Ramos (cell line): ENCODE data around the gene EIF3B.
"Not testable (repeated sequence)": the region's sequence is repeated elsewhere in the genome, so short reads cannot be mapped to it uniquely, and the experiment has no call there.

ENCODE experiments used
- in situ Hi-C: fragments of 300-500 bp; cut with MboI; formaldehyde crosslinking; loops from one replicate; pipeline ENCODE4 v1.14.3; 2022; ENCODE audit warnings: low sequenced_read_pairs; ENCODE audit not compliant: unreplicated experiment

EIF3B gene

DNA sequence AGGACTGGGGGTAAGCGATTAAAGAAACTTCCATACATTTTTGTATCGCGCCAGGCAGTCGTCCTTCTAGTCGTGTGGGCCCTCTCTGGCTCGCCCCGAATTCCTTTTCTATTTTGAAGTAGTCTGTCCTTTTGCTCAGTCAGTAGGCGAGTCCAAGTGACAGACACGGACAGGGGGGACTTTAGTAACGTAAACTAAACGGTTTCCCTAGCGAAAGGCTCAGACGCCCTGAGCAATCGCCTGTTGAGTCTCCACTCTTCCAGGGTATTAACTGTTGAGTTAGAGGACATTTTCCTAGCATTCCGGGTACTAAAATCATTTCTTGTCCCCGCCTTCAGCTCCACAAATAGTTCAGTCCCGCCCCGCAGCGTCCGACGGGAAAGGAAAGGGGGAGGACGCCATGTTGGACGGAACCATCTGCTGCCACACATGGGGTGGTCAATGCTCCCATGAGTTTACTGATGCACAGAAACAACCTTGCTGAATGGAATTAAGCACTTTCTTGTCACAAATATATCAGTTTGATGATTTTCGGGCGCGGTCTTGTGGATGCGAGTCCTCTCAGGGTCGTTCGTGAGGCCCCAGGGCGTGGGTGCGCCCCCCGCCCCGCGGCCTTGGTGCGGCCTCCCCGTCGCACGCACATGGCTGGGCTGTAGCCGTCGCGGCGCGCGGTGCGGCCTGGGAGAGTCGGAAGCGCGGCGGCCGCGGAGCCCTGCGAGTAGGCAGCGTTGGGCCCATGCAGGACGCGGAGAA, at the start of gene EIF3B:
EIF3B (plus strand) TSS at position 642 of the 753 bp plus-strand sequence; CDS start at position 737, 95 bp downstream.
- in situ Hi-C loops = loop anchor here (10.0 kb wide), 1 partner anchor 250 kb away; no protein-coding TSS in a partner anchor

DNA sequence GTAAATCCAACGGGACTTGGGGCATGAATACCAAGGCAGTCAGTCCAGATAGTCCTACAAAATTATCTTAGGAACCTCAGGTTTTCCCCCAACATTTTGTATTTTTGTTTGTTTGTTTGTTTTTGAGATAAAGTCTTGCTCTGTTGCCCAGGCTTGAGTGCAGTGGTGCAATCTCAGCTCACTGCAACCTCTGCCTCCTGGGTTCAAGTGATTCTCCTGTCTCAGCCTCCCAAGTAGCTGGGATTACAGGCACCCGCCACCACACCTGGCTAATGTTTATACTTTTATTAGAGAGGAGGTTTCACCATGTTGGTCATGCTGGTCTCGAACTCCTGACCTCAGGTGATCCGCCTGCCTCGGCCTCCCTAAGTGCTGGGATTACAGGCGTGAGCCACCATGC, 49.4 kb upstream of the EIF3B start:
- in situ Hi-C loops = not testable (repeated sequence)

- in situ Hi-C loops = no loop called here
Observed at GRCh38 chr7:2306688-2307087, 47.9 kb upstream of the EIF3B start.

GRCh38 chr7:2307690-2308107, 46.9 kb upstream of the EIF3B start:
- in situ Hi-C loops = no loop called here

DNA sequence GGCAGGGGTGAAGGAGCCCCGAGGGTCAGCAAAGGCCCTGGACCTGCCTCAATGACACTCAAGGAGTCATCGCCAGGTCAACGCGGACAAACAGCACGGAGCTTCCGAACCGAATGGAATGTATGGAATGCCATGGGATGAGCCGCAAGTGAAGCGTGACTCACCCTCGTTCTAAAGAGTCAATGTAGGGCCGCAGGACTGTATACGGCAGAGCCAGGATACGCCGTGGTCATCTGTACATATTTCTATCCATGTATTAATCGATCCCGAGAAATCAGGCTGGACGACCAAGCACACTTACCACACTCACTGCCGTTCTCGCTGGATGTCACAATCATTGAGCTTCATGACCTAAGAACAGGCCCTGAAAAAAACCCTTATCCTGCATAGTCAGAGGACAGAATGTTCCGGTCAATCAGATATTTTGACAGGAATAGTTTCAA, 44.7 kb upstream of the EIF3B start:
- in situ Hi-C loops = no loop called here

DNA sequence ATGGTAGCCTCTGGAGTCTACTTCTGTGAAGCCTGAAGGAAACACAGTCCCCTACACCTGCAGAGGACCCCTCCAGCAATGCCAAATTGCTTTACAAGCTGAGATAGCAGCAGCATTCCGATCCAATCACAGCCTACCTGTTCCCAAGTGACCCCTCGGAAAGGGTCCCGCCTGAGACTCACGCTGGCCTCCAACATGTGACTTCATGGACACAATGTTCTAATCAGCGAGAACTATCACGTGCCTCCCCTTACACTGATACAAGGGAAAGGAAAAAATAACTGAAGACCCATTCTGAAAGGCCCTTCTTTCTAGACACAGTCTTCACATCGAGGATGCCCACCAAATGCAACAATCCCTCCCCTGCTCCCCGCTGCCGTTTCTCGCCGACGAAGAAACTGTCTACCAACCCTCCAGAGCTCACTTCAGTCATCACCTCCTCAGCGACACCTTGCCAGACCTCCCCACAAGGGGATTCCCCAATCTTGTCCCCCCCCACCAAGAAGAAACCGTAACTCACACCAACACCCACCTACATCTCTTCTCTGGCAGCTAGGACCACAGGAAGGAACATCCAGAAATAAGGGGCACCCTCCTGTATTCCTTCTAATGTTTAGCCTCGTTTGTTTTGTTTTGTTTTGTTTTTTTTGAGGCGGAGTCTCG, 42.2 kb upstream of the EIF3B start:
- in situ Hi-C loops = no loop called here

DNA sequence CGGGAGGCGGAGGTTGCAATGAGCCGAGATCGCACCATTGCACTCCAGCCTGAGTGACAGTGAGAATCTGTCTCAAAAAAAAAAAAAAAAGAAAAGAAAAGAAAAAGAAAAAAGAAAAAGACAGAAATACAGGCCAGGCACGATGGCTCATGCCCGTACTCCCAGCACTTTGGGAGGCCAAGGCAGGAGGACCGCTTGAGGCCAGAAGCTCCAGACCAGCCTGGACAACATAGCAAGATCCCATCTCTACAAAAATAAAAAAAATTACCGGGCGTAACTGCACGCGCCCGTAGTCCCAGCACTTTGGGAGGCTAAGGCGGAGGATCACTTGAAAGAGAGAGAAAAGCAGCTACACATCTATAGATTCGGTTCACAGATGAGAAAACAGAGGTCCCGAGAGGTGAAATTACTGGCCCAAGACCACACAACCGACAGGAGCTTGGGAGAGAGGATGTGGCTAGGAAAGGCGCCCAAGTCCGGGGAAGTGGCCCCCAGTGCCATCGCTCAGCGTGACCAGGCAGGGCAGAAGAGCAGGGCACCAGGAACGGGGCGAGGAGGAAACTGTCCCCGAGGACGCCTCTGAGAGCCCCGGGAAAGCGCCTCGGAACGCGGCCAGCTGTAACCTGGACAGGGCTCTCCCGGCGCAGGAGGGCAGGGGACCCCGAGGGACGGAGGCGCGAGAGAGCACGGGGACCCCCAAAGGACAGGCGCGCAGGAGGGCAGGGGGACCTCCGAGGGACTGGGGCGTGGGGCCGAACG, 41.0 kb upstream of the EIF3B start:
- in situ Hi-C loops = no loop called here

GRCh38 chr7:2314209-2314955, 40.2 kb upstream of the EIF3B start, which contains the start of gene SNX8:
Gene SNX8 (minus strand): TSS chr7:2314441. CDS start chr7:2314421, 20 bp downstream.
- in situ Hi-C loops = no loop called here

DNA sequence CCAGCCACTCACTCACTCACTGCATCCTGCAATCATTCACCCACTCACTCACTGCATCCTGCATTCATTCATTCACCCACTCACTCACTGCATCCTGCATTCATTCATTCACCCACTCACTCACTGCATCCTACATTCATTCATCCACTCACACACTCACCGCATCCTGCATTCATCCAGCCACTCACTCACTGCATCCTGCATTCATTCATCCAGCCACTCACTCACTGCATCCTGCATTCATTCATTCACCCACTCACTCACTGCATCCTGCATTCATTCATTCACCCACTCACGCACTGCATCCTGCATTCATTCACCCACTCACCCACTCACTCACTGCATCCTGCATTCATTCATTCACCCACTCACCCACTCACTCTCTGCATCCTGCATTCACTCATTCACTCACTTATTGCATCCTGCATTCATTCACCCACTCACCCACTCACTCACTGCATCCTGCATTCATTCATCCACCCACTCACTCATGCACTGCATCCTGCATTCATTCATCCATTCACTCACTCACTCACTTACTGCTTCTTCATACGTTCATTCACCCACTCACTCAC, 39.6 kb upstream of the EIF3B start:
- in situ Hi-C loops = not testable (repeated sequence)

DNA sequence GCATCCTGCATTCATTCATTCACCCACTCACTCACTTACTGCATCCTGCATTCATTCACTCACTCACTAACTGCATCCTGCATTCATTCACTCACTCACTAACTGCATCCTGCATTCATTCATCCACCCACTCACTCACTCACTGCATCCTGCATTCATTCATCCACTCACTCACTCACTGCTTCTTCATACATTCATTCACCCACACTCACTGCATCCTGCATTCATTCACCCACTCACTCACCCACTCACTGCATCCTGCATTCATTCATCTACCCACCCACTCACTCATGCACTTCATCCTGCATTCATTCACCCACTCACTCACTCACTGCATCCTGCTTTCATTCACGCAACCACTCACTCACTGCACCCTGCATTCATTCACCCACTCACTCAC, 38.8 kb upstream of the EIF3B start:
- in situ Hi-C loops = no loop called here

DNA sequence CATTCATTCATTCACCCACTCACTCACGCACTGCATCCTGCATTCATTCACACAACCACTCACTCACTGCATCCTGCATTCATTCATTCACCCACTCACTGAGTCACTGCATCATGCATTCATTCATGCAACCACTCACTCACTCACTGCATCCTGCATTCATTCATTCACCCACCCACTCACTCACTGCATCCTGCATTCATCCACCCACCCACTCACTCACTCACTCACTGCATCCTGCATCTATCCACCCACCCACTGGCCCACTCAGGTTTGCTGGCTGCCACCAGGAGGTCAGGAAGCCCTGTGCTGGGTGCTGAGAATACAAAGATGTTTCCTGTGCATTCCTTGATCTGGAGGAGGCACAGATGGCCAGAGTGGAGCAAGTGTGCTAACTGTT, 38.0 kb upstream of the EIF3B start:
- in situ Hi-C loops = no loop called here

DNA sequence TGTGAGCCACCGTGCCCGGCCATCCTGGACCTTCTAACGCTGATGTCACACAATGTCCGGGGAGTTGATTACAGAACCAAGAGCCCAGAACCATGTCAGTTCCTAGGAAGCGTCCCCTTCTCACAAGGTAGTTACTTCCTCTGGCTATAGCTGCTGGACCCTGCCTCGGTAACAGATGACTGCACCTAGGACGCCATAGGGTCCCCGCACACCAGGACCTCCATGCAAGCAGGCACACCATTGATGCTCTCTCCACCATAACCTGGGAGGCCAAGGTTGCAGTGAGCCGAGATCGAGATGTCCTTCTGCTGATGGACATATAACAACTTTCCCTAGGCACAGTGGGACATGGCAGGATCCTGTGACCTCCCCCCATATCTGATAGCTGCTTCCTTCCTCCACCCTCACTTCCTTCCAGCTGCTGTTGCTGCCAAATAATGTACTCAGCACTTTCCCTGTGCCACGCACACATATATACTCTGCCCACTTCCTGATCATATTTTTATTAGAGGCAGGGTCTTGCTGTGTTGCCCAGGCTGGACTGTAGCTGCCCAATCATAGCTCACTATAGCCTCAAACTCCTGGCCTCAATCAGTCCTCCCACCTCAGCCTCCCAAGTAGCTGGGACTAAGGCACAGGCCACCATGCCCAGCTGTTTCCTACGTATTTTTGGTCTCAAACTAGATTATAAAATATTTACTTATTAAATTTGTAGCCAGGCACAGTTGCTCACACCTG, 36.9 kb upstream of the EIF3B start:
- in situ Hi-C loops = no loop called here

DNA sequence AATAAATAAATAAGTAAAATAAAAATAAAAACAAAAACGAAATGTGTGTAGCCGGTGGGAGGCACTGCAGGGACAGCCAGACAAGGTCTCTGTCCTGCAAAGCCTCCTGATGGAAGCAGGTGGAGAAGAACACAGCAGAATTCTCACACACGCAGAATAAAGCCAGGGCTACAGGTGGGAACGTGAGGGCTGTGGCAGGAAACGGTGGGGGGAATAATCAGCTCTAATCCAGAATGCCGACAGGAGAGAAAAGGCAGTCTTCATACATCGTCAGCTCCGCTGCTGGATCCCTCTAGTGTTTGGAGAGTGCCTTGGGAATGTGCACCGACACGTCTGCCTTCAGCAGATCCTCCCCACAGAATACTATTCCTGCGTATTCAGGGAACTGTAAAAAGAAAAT, 33.6 kb upstream of the EIF3B start:
- in situ Hi-C loops = no loop called here

DNA sequence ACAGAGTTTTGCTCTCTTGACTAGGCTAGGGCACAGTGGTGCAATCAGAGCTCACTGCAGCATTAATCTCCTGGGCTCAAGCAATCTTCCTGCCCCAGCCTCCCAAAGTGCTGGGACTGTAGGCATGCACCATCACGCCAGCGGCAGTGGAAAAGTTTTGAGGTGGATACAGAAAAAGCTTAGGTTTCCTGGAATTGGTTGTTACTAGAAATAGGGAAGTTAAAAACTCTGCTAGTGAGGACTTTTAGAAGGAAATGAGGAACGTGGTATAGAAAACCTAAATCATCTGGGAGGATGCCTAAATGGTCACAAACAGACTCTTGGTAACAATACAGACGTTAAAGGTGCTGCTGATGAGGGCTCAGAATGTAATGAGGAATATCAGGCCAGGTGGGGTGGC, 29.5 kb upstream of the EIF3B start:
- in situ Hi-C loops = loop anchor here (25.0 kb wide), 2 partner anchors 663 to 738 kb away; partner anchors contain the start of gene ELFN1

GRCh38 chr7:2326951-2327350, 27.7 kb upstream of the EIF3B start:
- in situ Hi-C loops = loop anchor here (25.0 kb wide), 2 partner anchors 665 to 740 kb away; partner anchors contain the start of gene ELFN1

- in situ Hi-C loops = loop anchor here (25.0 kb wide), 2 partner anchors 668 to 743 kb away; partner anchors contain the start of gene ELFN1
Observed at GRCh38 chr7:2330493-2330892, 24.1 kb upstream of the EIF3B start.

GRCh38 chr7:2331707-2332106, 22.9 kb upstream of the EIF3B start:
- in situ Hi-C loops = loop anchor here (25.0 kb wide), 2 partner anchors 669 to 744 kb away; partner anchors contain the start of gene ELFN1

DNA sequence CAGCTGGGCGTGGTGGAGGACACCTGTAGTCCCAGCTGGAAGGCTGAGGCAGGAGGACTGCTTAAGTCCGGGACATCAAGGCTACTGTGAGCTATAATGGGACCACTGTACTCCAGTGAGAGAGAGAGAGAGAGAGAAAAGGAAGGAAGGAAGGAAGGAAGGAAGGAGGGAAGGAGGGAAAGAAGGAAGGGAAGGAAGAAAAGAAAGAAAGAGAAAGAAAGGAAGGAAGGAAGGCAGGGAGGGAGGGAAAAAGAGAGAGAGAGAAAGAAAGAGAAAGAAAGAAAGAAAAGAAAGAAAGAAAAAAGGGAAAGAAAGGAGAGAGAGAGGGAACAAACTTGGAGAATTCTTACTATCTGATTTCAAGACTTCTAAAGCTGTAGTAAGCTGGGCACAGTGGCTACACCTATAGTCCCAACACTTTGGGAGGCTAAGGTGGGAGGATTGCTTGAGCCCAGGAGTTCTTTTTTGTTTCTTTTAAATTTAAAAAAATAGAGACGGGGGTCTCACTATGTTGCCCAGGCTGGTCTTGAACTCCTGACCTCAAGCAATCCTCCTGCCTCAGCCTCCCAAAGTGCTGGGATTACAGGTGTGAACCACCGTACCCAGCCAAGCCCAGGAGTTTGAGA, 21.9 kb upstream of the EIF3B start:
- in situ Hi-C loops = loop anchor here (25.0 kb wide), 2 partner anchors 670 to 745 kb away; partner anchors contain the start of gene ELFN1
